Nephron progenitor cell (in vitro differentiated cells): Measurements from ENCODE around the gene TSPAN4.

Source experiments
- DNase-seq: peaks from one replicate; pipeline ENCODE4 v3.0.0; 2021
- H3K27ac Mint-ChIP-seq: 2 replicates; pipeline ENCODE4 v1.8.0; 2021; ENCODE audit warnings: mild to moderate bottlenecking, moderate library complexity, mixed read lengths
- H3K27me3 Mint-ChIP-seq: 2 replicates; pipeline ENCODE4 v1.8.0; 2021; ENCODE audit warnings: mild to moderate bottlenecking, low read depth, mixed read lengths; ENCODE audit not compliant: poor library complexity
- H3K36me3 Mint-ChIP-seq: 2 replicates; pipeline ENCODE4 v1.8.0; 2021; ENCODE audit warnings: low read depth, mixed read lengths
- H3K4me1 Mint-ChIP-seq: 2 replicates; pipeline ENCODE4 v1.8.0; 2021; ENCODE audit warnings: mixed read lengths
- H3K4me3 Mint-ChIP-seq: 2 replicates; pipeline ENCODE4 v1.8.0; 2021; ENCODE audit warnings: mild to moderate bottlenecking, moderate library complexity, mixed read lengths
- H3K9me3 Mint-ChIP-seq: 2 replicates; pipeline ENCODE4 v1.8.0; 2021; ENCODE audit warnings: mild to moderate bottlenecking, moderate library complexity, mixed read lengths
- CTCF ChIP-seq: fragments of 200-600 bp; sonication (generic); IDR thresholded peaks from 2 replicates; pipeline ENCODE4 v1.5.0; 2021; ENCODE audit warnings: antibody characterized with exemption

TSPAN4 gene

DNA sequence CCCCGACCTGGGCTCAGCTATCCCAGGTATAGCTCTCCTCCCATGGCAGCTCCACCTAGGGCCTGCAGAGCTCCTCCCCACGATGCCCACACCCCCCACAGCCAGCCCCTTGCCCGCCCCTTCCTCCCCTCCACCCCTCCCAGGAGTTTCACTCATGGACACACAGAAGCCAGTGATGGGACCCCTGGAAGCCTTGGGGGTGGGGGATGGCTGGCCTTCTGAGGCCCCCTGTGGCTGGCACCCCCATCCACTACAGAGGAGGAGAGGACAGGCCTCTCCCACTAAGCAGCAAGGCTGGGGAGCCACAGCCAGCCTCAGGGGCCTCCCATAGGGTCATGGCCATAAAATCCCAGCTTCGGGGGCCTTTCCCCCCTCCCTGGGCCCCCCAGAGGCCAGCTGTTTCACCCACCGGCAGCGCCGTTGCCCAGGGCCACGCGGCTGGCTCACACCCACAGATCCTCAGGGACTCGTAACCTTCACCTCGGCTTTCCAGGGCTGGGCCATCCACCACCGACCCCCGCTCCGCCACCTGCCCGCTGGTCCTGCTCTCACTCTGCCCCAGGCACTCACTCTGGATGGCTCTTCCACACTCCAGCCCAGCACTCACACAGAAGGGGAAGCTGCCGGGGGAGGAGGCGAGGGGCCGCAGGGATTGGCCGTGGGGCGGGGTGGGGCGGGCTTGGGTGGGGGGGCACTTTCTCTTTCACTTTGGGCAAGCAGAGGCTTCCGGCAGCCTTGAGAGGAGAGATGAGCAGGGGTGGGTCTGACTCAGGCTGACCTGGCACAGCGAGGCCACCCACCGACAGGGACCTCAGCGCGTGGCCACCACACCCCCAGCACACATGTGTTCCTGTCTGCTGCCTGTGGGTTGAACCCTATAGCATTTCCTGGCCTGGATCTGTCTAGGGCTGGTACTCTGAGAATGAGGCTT lies 46.8 kb upstream of the TSPAN4 start:
- no peaks in the 10 kb centered on the region for H3K36me3 Mint-ChIP-seq
- no peaks in the 10 kb centered on the region for H3K9me3 Mint-ChIP-seq
- no peak for TF ChIP-seq CTCF
- peaks cover 16% of the 10 kb centered on the region for H3K4me1 Mint-ChIP-seq
- H3K27ac Mint-ChIP-seq, result no peak overlapping the region
- H3K4me3 Mint-ChIP-seq, result peak overlapping the region; percentile 86
- peak; percentile 47 for DNase-seq
- no peaks in the 10 kb centered on the region for H3K27me3 Mint-ChIP-seq

- no peak for TF ChIP-seq CTCF
- Mint-ChIP-seq H3K36me3 (no peaks in the 10 kb centered on the region), H3K27me3 (no peaks in the 10 kb centered on the region), H3K27ac (no peak overlapping the region), H3K4me1 (peaks cover 16% of the 10 kb centered on the region), H3K9me3 (no peaks in the 10 kb centered on the region), H3K4me3 (peak overlapping the region; percentile 86)
- DNase-seq, result no peak
Measured at GRCh38 chr11:796565-797295, 45.9 kb upstream of the TSPAN4 start.

- H3K36me3 Mint-ChIP-seq, result no peaks in the 10 kb centered on the region
- H3K9me3 Mint-ChIP-seq, result no peaks in the 10 kb centered on the region
- no peaks in the 10 kb centered on the region for H3K27me3 Mint-ChIP-seq
- peak overlapping the region; percentile 86 for H3K4me3 Mint-ChIP-seq
- peak overlapping the region; percentile 71 for H3K27ac Mint-ChIP-seq
- peak; percentile 75 for DNase-seq
- H3K4me1 Mint-ChIP-seq, result peaks cover 16% of the 10 kb centered on the region
- TF ChIP-seq CTCF, result no peak
Measured at GRCh38 chr11:797296-798092, 45.2 kb upstream of the TSPAN4 start.

DNA sequence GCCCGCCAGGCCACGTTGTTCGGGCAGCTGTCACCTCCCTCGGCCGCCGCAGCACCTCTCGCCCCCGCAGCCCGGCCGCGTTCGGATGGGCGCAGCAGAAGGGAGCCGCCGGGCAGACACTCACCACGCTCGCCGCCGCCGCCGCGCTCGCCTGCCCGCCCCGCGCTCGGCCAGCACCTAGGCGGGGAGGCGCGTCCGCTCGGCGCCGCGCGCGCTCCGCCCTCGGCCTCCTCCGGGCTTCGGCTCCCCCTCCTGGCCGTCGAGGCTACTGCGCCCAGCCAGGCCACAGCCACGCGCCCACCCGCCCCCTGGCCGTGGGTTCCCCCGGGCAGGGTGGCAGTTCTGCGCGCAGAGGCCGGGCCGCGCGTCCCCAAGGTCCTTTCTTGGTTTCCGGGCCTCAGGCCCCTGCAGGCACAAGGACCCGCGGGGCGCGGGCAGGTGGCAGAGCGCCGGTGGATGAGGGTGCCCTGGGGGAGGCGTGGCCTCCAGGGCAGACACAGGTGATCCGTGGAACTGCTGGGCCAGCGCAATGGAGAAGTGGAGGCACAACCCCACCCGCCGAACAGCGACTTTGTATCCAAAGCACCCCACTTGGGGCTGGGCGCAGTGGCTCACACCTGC lies 44.4 kb upstream of the TSPAN4 start, which contains the start of gene SLC25A22:
Gene SLC25A22, minus strand, starts transcription at position 189 of the 621 bp plus-strand sequence. CDS start 3,275 bp downstream, outside the sequence.
- peak; percentile 94 for DNase-seq
- Mint-ChIP-seq H3K27ac (peak within 1 kb of the TSS; percentile 71), H3K27me3 (no peaks in the 10 kb centered on the region), H3K36me3 (no peaks in the 10 kb centered on the region), H3K9me3 (no peaks in the 10 kb centered on the region), H3K4me1 (peaks cover 16% of the 10 kb centered on the region), H3K4me3 (peak within 1 kb of the TSS; percentile 86)
- peak; percentile 60 for TF ChIP-seq CTCF

DNA sequence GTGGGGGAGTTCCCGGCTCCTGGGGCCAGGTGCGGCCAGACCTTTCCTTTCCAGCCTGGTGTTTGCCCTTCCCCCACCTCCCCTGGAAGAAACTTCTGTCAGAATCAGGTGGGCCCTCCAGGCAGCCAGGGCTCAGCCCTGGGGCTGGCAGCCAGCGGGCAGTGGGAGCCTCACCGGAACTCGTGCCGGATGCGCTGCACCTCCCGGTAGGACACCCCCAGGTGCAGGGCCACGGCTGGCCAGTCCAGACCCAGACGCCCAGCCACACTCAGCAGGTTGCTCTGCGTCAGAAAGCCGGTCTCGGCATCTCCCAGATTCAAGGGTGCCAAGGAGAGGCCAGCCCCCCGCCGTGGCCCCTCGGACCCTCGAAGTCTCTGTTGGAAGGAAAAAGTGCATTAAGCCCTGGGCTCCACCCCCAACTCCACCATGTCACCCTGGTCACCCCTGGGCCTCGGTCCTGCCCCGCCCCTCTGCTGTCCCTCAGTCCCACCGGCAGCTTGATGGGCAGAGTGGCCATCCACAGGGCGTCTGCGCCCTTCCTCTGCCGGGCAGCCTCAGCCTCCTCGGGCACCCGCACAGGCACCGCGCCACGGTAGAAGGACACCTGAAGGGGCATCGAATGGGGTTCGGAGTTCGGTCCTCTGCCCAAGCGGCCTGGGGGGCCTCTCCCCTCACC lies 42.9 kb upstream of the TSPAN4 start:
- H3K36me3 Mint-ChIP-seq, result no peaks in the 10 kb centered on the region
- no peak overlapping the region for H3K4me3 Mint-ChIP-seq
- no peak overlapping the region for H3K27ac Mint-ChIP-seq
- H3K9me3 Mint-ChIP-seq, result no peaks in the 10 kb centered on the region
- peaks cover 16% of the 10 kb centered on the region for H3K4me1 Mint-ChIP-seq
- no peak for DNase-seq
- no peak for TF ChIP-seq CTCF
- H3K27me3 Mint-ChIP-seq, result no peaks in the 10 kb centered on the region
